A673 (cell line): Measurements from ENCODE around the gene EIF2B1. TPM values are rescaled to one million over a fixed set of nuclear protein-coding genes. Genes with fewer than 3 reads are reported as not detected.

Source experiments
- BruUV-seq: library from RNA; stranded (reverse); fragments of 400-500 nt; replicated peaks from 2 replicates; lab custom pipeline; 2021; lab: Mats Ljungman, UMichigan
- CTCF ChIA-PET: fragments of 300-600 bp; sonication (Branson Sonifier 250); formaldehyde crosslinking; loops from one replicate; lab custom pipeline; 2022; ENCODE audit warnings: antibody characterized with exemption; lab: Charles Lee
- POLR2A ChIA-PET: fragments of 300-600 bp; sonication (Branson Sonifier 250); formaldehyde crosslinking; loops from one replicate; lab custom pipeline; 2022; ENCODE audit warnings: antibody characterized with exemption; ENCODE audit not compliant: low non-redundant PET; lab: Charles Lee
- DNase-seq: peaks from one replicate; pipeline ENCODE4 v3.0.0-alpha.2; 2015; ENCODE audit warnings: low spot score
- H3K27ac ChIP-seq: fragments of 200-600 bp; sonication (generic); 2 replicates; pipeline ENCODE4 v1.5.1; 2016; ENCODE audit warnings: mixed run types, low read depth, mild to moderate bottlenecking, mixed read lengths, antibody characterized with exemption, low read length; ENCODE audit not compliant: poor library complexity, severe bottlenecking
- H3K27me3 ChIP-seq: fragments of 200-600 bp; sonication (generic); replicated peaks from 2 replicates; pipeline ENCODE4 v1.6.1; 2017; ENCODE audit warnings: mixed run types, low read depth, mild to moderate bottlenecking, mixed read lengths, antibody characterized with exemption, low read length; ENCODE audit not compliant: insufficient read depth, poor library complexity
- H3K36me3 ChIP-seq: fragments of 200-600 bp; sonication (generic); 2 replicates; pipeline ENCODE4 v1.6.1; 2016; ENCODE audit warnings: mixed run types, mild to moderate bottlenecking, mixed read lengths, antibody characterized with exemption, low read length; ENCODE audit not compliant: insufficient read depth, poor library complexity, severe bottlenecking
- H3K4me1 ChIP-seq: fragments of 200-600 bp; sonication (generic); 2 replicates; pipeline ENCODE4 v1.6.1; 2017; ENCODE audit warnings: mixed run types, mild to moderate bottlenecking, mixed read lengths, antibody characterized with exemption, low read length; ENCODE audit not compliant: insufficient read depth, poor library complexity, severe bottlenecking
- H3K4me3 ChIP-seq: fragments of 200-600 bp; sonication (generic); 2 replicates; pipeline ENCODE4 v1.5.1; 2016; ENCODE audit warnings: low read depth, mixed run types, mild to moderate bottlenecking, mixed read lengths, low read length; ENCODE audit not compliant: poor library complexity, severe bottlenecking
- H3K9me3 ChIP-seq: fragments of 200-600 bp; sonication (generic); 2 replicates; pipeline ENCODE4 v1.6.1; 2016; ENCODE audit warnings: mixed run types, low read depth, mild to moderate bottlenecking, mixed read lengths, antibody characterized with exemption, low read length; ENCODE audit not compliant: poor library complexity, severe bottlenecking
- CTCF ChIP-seq: fragments of 300-800, 200-600 bp; sonication (generic); conservative IDR thresholded peaks from 2 replicates; pipeline ENCODE4 v1.5.1; 2017; ENCODE audit warnings: low read depth, mild to moderate bottlenecking, antibody characterized with exemption, low read length, moderate library complexity, mixed read lengths
- EZH2 ChIP-seq: fragments of 200-600 bp; sonication (generic); IDR thresholded peaks from 2 replicates; pipeline ENCODE4 v1.6.1; 2017; ENCODE audit warnings: borderline replicate concordance, low read depth, mild to moderate bottlenecking, mixed read lengths, antibody characterized with exemption, low read length; ENCODE audit not compliant: poor library complexity, severe bottlenecking
- intact Hi-C: fragments of 100-400 bp; cut with micrococcal nuclease; formaldehyde crosslinking; loops from one replicate; pipeline ENCODE4 v1.10.0; 2022; ENCODE audit not compliant: unreplicated experiment
- total RNA-seq: library from RNA; stranded (reverse); gene quantifications from 2 replicates; pipeline ENCODE4 v1.2.3, GENCODE V29; 2021

The EIF2B1 gene
- total RNA-seq, 1 experiment from 2014 or later = 62.0 TPM

GRCh38 chr12:123654129-123654701 is 20.7 kb upstream of the EIF2B1 start:
- intact Hi-C loops = no loop called here
- ChIA-PET CTCF (no interaction called here), POLR2A (no interaction called here)
- BruUV-seq = no TSS peak
- Histone ChIP-seq H3K4me1 (no peaks in the 10 kb centered on the region), H3K9me3 (no peaks in the 10 kb centered on the region), H3K36me3 (peaks cover 30% of the 10 kb centered on the region), H3K27me3 (no peaks in the 10 kb centered on the region), H3K4me3 (no peak overlapping the region), H3K27ac (no peak overlapping the region)
- DNase-seq = no peak
- TF ChIP-seq CTCF = no peak
- TF ChIP-seq EZH2 = no peak

GRCh38 chr12:123648401-123648800 is 14.9 kb upstream of the EIF2B1 start:
- no TSS peak for BruUV-seq

GRCh38 chr12:123645878-123646277 is 12.4 kb upstream of the EIF2B1 start:
- POLR2A ChIA-PET = interaction anchor here (0.6 kb wide), 1 partner anchor 385 kb away, joined by 17 read pairs; no protein-coding TSS in a partner anchor
- BruUV-seq = no TSS peak
- intact Hi-C loops = no loop called here
- CTCF ChIA-PET = no interaction called here
- no peak for TF ChIP-seq CTCF
- DNase-seq = no peak
- H3K4me1 ChIP-seq = no peaks in the 10 kb centered on the region
- no peaks in the 10 kb centered on the region for H3K27me3 ChIP-seq
- peaks cover 41% of the 10 kb centered on the region for H3K36me3 ChIP-seq
- H3K4me3 ChIP-seq = no peak overlapping the region
- no peak overlapping the region for H3K27ac ChIP-seq
- no peaks in the 10 kb centered on the region for H3K9me3 ChIP-seq

More at GRCh38 chr12:123648401-123648800, 14.9 kb upstream of the EIF2B1 start:
- Histone ChIP-seq H3K4me3 (no peak overlapping the region), H3K4me1 (no peaks in the 10 kb centered on the region), H3K27ac (no peak overlapping the region), H3K36me3 (peaks cover 50% of the 10 kb centered on the region), H3K27me3 (no peaks in the 10 kb centered on the region), H3K9me3 (no peaks in the 10 kb centered on the region)
- CTCF ChIA-PET = no interaction called here
- DNase-seq = no peak
- POLR2A ChIA-PET = no interaction called here
- TF ChIP-seq CTCF (no peak), EZH2 (no peak)
- intact Hi-C loops = no loop called here
